GM15510 (cell line): ENCODE measurements around the gene SETBP1.

Experiments
- POLR2A ChIP-seq: IDR thresholded peaks from 3 replicates; pipeline ENCODE4 v1.6.1; 2011; ENCODE audit warnings: borderline replicate concordance; ENCODE audit not compliant: insufficient read length; ENCODE audit errors: extremely low read depth

Gene SETBP1

GRCh38 chr18:44792456-44793061 is 111.9 kb downstream of the SETBP1 start:
- no peak for TF ChIP-seq POLR2A

DNA sequence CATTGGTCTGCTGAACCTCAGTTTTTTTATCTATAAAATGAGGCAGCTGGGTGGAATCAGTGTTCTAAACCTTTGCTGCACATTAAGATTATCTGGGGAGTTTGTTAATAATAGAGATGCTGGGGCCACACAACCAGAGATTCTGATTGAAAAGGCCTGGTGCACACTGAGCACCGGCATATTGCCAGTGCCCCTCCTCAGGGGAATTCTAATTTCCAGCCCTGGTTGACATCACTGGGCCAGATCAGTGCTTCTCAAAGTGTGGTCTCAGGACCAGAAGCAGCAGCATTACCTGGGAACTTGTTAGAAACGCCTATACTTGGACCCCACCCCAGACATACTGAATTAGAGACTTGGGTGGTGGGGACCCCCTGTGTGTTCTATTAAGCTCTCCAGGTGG is 112.5 kb downstream of the SETBP1 start:
- no peak for TF ChIP-seq POLR2A

DNA sequence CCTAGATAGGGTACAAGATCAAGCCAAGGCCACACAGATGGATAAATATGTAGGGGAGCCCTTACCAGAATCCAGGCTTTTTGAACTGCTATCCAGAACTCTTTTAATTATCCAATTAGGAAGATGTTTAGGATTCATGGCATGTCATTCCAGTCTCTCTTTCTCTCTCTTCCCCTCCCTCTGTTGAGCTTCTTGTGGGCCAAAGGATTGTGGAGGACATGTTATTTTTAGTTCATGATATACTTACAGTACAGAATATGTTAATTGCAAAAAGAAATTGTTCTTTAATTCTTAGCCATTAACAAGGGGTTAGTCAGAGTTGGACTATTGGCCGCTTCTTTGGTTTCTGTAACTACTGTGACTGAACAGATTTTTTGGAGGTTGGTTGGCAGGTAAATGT is 113.0 kb downstream of the SETBP1 start:
- TF ChIP-seq POLR2A: no peak

- no peak for TF ChIP-seq POLR2A
Observed at GRCh38 chr18:44795241-44795640, 114.6 kb downstream of the SETBP1 start.

GRCh38 chr18:44796429-44797428 is 116.0 kb downstream of the SETBP1 start:
- TF ChIP-seq POLR2A: no peak

DNA sequence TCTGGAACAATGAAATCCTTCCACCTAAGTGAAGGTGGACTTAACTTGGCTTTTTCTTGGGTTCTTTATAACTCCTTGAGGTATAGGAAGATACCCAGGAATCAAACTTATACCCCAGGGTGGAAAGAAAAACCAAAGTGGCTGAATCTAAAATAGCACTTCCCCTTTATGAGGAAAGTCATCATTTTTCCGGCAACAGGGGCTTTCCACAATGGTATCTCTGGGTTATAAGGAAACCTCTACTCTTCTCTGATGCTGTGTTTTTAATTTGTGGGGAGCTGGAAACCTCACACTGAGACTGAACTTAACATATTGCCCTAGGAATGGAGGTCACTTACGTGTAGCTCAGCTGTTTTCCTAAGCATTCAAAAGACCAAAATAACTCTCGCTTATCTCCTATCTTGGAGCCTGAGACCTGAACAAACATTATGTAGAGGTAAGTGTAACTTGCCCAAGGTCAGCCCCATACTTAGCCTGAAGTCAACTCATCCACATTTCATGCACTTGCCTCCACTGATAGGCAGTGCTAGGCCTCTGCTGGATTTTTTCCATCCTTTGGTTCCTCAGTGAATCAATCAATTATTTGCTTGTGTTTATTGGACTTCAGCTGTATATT is 117.9 kb downstream of the SETBP1 start:
- TF ChIP-seq POLR2A: no peak

GRCh38 chr18:44799382-44799906 is 118.8 kb downstream of the SETBP1 start:
- no peak for TF ChIP-seq POLR2A

GRCh38 chr18:44799907-44800421 is 119.3 kb downstream of the SETBP1 start:
- no peak for TF ChIP-seq POLR2A

DNA sequence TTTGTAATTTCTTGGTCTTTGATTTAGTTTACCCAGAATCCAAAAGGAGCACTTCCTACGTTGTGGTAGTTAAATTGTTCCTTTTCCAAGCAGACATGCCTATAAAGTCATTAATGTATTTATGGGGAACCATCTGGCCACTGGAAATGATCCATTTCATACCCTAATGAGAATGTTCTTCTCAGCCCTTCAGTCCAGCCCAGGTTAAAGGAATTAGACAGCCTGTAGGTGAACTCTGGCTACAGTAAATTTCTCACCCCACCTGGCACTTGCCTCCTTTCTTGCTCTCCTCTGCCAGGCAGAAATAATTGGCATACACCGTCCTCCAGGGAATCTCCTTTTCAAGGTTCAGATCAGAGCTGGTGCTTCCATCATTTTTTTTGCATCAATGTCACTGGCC is 121.1 kb downstream of the SETBP1 start:
- no peak for TF ChIP-seq POLR2A

DNA sequence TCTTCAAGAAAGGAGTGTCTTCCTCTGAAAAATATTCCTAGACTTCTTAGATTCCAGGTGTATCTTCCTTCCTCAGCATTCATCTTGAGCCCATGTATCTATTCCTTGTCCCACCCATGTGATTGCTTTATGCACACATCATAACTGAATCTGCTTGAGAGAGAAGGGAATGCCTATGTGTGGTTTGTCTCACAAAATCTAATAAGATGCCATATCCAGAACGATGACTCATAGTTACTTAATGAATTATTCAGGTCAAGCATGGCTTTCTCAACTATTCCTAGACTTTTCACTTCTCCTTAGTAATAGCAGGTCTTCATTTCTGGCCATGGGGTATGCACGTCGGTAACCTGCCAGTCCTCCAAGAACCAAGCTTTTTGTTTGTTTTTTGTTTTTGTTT is 121.8 kb downstream of the SETBP1 start:
- no peak for TF ChIP-seq POLR2A

GRCh38 chr18:44803019-44803650 is 122.4 kb downstream of the SETBP1 start:
- no peak for TF ChIP-seq POLR2A

GRCh38 chr18:44804033-44804432 is 123.3 kb downstream of the SETBP1 start:
- no peak for TF ChIP-seq POLR2A

DNA sequence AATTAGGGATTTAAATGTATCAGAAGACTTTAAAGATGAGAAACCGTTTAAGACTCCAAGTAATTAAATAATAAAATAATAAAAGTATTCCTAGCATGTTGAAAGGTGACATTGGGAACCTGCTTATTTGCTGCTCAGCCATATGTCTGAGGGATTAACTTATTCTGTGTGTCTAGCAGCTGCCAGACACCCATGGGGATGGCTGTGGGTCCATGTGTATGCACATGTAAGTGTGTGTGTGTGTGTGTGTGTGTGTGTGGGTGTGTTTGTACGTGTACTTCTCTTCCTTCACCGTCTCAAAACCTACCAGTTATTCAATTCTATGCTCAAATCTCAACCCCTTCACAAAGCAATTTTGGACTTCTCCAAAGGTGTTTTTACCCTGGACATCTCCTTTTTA is 124.5 kb downstream of the SETBP1 start:
- TF ChIP-seq POLR2A: no peak

DNA sequence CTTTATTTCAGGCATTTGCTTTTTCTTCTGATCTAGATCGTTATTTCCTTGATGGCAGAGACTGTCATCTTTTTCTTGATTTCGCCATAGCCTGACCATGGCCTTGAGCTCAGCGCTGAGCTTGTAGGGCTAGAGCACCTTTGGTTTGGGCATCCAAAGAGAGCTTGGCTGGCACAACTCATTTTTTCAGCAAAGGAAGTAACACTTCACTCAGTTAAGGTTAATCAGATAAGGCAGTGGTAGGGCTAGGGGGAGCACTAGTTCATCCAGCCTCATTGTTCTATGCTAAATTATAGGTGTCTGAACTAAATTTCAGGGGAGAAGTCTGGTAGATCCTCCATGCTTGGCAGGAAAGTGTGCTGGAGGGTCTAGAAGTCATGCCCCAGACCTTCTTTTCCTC is 125.0 kb downstream of the SETBP1 start:
- TF ChIP-seq POLR2A: no peak
